H9 (cell line): ENCODE measurements around the gene CASQ2. TPM values are rescaled to one million over a fixed set of nuclear protein-coding genes. Genes with fewer than 3 reads are reported as not detected.

Experiments used
- DNase-seq: peaks from one replicate; pipeline ENCODE4 v3.0.0-alpha.2; 2017
- H2AFZ ChIP-seq: one replicate; pipeline ENCODE4 v1.6.1; 2013; ENCODE audit warnings: mild to moderate bottlenecking, low read length, control low read depth, moderate library complexity
- H2AK5ac ChIP-seq: 2 replicates; pipeline ENCODE4 v1.6.1; 2013; ENCODE audit warnings: low read length, control low read depth, mixed read lengths; ENCODE audit not compliant: insufficient read length
- H2BK120ac ChIP-seq: one replicate; pipeline ENCODE4 v1.6.1; 2013; ENCODE audit warnings: low read depth, mild to moderate bottlenecking, low read length, control low read depth, inconsistent platforms; ENCODE audit not compliant: poor library complexity, severe bottlenecking
- H2BK12ac ChIP-seq: 2 replicates; pipeline ENCODE4 v1.6.1; 2013; ENCODE audit warnings: low read length, control low read depth, mixed read lengths, low read depth; ENCODE audit not compliant: insufficient read length
- H2BK15ac ChIP-seq: 2 replicates; pipeline ENCODE4 v1.6.1; 2013; ENCODE audit warnings: low read depth, low read length, control low read depth
- H2BK20ac ChIP-seq: one replicate; pipeline ENCODE4 v1.6.1; 2013; ENCODE audit warnings: low read depth, mild to moderate bottlenecking, low read length, control low read depth, inconsistent platforms; ENCODE audit not compliant: poor library complexity, severe bottlenecking
- H2BK5ac ChIP-seq: 2 replicates; pipeline ENCODE4 v1.6.1; 2013; ENCODE audit warnings: low read length, control low read depth, mixed read lengths; ENCODE audit not compliant: insufficient read length
- H3K14ac ChIP-seq: 2 replicates; pipeline ENCODE4 v1.6.1; 2013; ENCODE audit warnings: low read length, control low read depth; ENCODE audit not compliant: insufficient read depth
- H3K18ac ChIP-seq: 2 replicates; pipeline ENCODE4 v1.6.1; 2013; ENCODE audit warnings: low read depth, mild to moderate bottlenecking, mixed read lengths, low read length, control low read depth; ENCODE audit not compliant: insufficient read length
- H3K23ac ChIP-seq: 2 replicates; pipeline ENCODE4 v1.6.1; 2013; ENCODE audit warnings: low read length, control low read depth, mixed read lengths, low read depth; ENCODE audit not compliant: insufficient read length
- H3K23me2 ChIP-seq: 2 replicates; pipeline ENCODE4 v1.6.1; 2013; ENCODE audit warnings: low read depth, mild to moderate bottlenecking, mixed read lengths, low read length, control low read depth; ENCODE audit not compliant: insufficient read length, poor library complexity, severe bottlenecking
- H3K27ac ChIP-seq: 2 replicates; pipeline ENCODE4 v1.5.1; 2013; ENCODE audit warnings: low read length, control low read depth, mixed read lengths, low read depth; ENCODE audit not compliant: insufficient read length
- H3K27me3 ChIP-seq: 2 replicates; pipeline ENCODE4 v1.6.1; 2013; ENCODE audit warnings: low read length, control low read depth, inconsistent platforms; ENCODE audit not compliant: insufficient read depth
- H3K4ac ChIP-seq: 2 replicates; pipeline ENCODE4 v1.6.1; 2013; ENCODE audit warnings: low read depth, mild to moderate bottlenecking, control low read depth, inconsistent platforms, low read length, moderate library complexity
- H3K4me1 ChIP-seq: 2 replicates; pipeline ENCODE4 v1.6.1; 2013; ENCODE audit warnings: low read length, control low read depth, inconsistent platforms; ENCODE audit not compliant: insufficient read depth
- H3K4me2 ChIP-seq: 2 replicates; pipeline ENCODE4 v1.6.1; 2013; ENCODE audit warnings: low read length, control low read depth, mixed read lengths; ENCODE audit not compliant: insufficient read length, insufficient read depth
- H3K56ac ChIP-seq: 2 replicates; pipeline ENCODE4 v1.6.1; 2013; ENCODE audit warnings: low read depth, mild to moderate bottlenecking, mixed read lengths, low read length, control low read depth; ENCODE audit not compliant: insufficient read length
- H3K79me1 ChIP-seq: 2 replicates; pipeline ENCODE4 v1.6.1; 2013; ENCODE audit warnings: low read depth, mild to moderate bottlenecking, moderate library complexity, low read length, control low read depth, inconsistent platforms; ENCODE audit not compliant: insufficient read depth, poor library complexity, severe bottlenecking
- H3K79me2 ChIP-seq: 2 replicates; pipeline ENCODE4 v1.6.1; 2013; ENCODE audit warnings: low read length, control low read depth, inconsistent platforms; ENCODE audit not compliant: insufficient read depth
- H3K9ac ChIP-seq: 2 replicates; pipeline ENCODE4 v1.6.1; 2013; ENCODE audit warnings: low read length, control low read depth, mixed read lengths; ENCODE audit not compliant: insufficient read length; ENCODE audit errors: extremely low read depth
- H3K9me3 ChIP-seq: one replicate; pipeline ENCODE4 v1.6.1; 2013; ENCODE audit warnings: low read depth, low read length, inconsistent platforms; ENCODE audit not compliant: control insufficient read depth
- H3T11ph ChIP-seq: one replicate; pipeline ENCODE4 v1.6.1; 2013; ENCODE audit warnings: mild to moderate bottlenecking, low read length, control low read depth, inconsistent platforms
- H4K20me1 ChIP-seq: one replicate; pipeline ENCODE4 v1.6.1; 2013; ENCODE audit not compliant: control insufficient read depth, insufficient read length, insufficient read depth
- H4K5ac ChIP-seq: 2 replicates; pipeline ENCODE4 v1.6.1; 2013; ENCODE audit warnings: low read depth, mild to moderate bottlenecking, mixed read lengths, low read length, control low read depth; ENCODE audit not compliant: insufficient read length
- H4K8ac ChIP-seq: replicated peaks from 2 replicates; pipeline ENCODE4 v1.6.1; 2013; ENCODE audit warnings: low read length, control low read depth, mixed read lengths, low read depth; ENCODE audit not compliant: insufficient read length
- H4K91ac ChIP-seq: 2 replicates; pipeline ENCODE4 v1.6.1; 2013; ENCODE audit warnings: low read depth, mild to moderate bottlenecking, moderate library complexity, mixed read lengths, low read length, control low read depth; ENCODE audit not compliant: insufficient read length
- H3K27ac Mint-ChIP-seq, 3 experiments: 2 replicates in 2 of 3; 3 replicates in 1 of 3; pipeline ENCODE4 v1.8.0; 2020 to 2021; ENCODE audit warnings: mixed read lengths in 3 of 3, mild to moderate bottlenecking in 1 of 3, moderate library complexity in 1 of 3
- H3K27me3 Mint-ChIP-seq: 2 replicates; pipeline ENCODE4 v1.8.0; 2021; ENCODE audit warnings: low read depth, mild to moderate bottlenecking, moderate library complexity, mixed read lengths
- H3K36me3 Mint-ChIP-seq, 3 experiments: 2 replicates in 2 of 3; 3 replicates in 1 of 3; pipeline ENCODE4 v1.8.0; 2020 to 2021; ENCODE audit warnings: low read depth in 3 of 3, mixed read lengths in 3 of 3; ENCODE audit not compliant: insufficient read depth in 1 of 3
- H3K4me1 Mint-ChIP-seq, 2 experiments: 2 replicates each; pipeline ENCODE4 v1.8.0; 2020; ENCODE audit warnings: mixed read lengths in 2 of 2
- H3K4me3 Mint-ChIP-seq, 2 experiments: 2 replicates in 1 of 2; 3 replicates in 1 of 2; pipeline ENCODE4 v1.8.0; 2020 to 2021; ENCODE audit warnings: mild to moderate bottlenecking in 2 of 2, mixed read lengths in 2 of 2, moderate library complexity in 1 of 2
- H3K9me3 Mint-ChIP-seq, 2 experiments: 2 replicates in 1 of 2; 3 replicates in 1 of 2; pipeline ENCODE4 v1.8.0; 2020; ENCODE audit warnings: mild to moderate bottlenecking in 2 of 2, mixed read lengths in 2 of 2, moderate library complexity in 1 of 2
- CTCF ChIP-seq: fragments of 200-600 bp; sonication (generic); conservative IDR thresholded peaks from 3 replicates; pipeline ENCODE4 v1.8.0; 2021; ENCODE audit warnings: antibody characterized with exemption, mild to moderate bottlenecking
- WGBS: extraction: QIAGEN DNeasy Blood & Tissue Kit; methylation state at CpG from one replicate; pipeline ENCODE4 v1.1.7; 2013; ENCODE audit warnings: missing lambda C conversion rate, low lambda C conversion rate, mixed read lengths; ENCODE audit not compliant: insufficient read length; ENCODE audit errors: extremely low coverage; 5-methylcytosine and 5-hydroxymethylcytosine counted together
- total RNA-seq: library from RNA; stranded (reverse); gene quantifications from 2 replicates; pipeline ENCODE4 v1.2.1, GENCODE V29; 2021

Gene CASQ2
- total RNA-seq, 1 experiment from 2014 or later, result not detected

- no peak overlapping the region for H2AFZ ChIP-seq
- WGBS, result no CpG with 5 or more reads among the region's 1 CpG
These were observed 3.4 kb downstream of the CASQ2 start for GRCh38 chr1:115765091-115765490.

More at GRCh38 chr1:115765091-115765490, 3.4 kb downstream of the CASQ2 start:
- Histone ChIP-seq H4K8ac (no peak overlapping the region), H3K79me2 (no peaks in the 10 kb centered on the region), H3K9ac (no peak overlapping the region), H2BK20ac (no peak overlapping the region), H2BK120ac (no peak overlapping the region), H3K9me3 (no peaks in the 10 kb centered on the region), H3K27ac (no peak overlapping the region), H2BK15ac (no peak overlapping the region), H3T11ph (no peak overlapping the region), H3K23ac (no peak overlapping the region), H3K56ac (no peak overlapping the region), H3K79me1 (no peaks in the 10 kb centered on the region), H4K91ac (no peak overlapping the region), H3K23me2 (no peaks in the 10 kb centered on the region), H3K4me2 (no peak overlapping the region), H3K4me1 (no peaks in the 10 kb centered on the region), H3K27me3 (no peaks in the 10 kb centered on the region), H3K14ac (no peak overlapping the region), H3K18ac (no peak overlapping the region), H3K4ac (no peak overlapping the region), H2AK5ac (no peak overlapping the region), H4K5ac (no peak overlapping the region), H2BK5ac (no peak overlapping the region), H2BK12ac (no peak overlapping the region), H4K20me1 (no peaks in the 10 kb centered on the region)
- H3K9me3 Mint-ChIP-seq, result no peaks in the 10 kb centered on the region; a peak in 1 of 5 replicates
- H3K4me1 Mint-ChIP-seq, result peaks cover 4 to 5% of the 10 kb centered on the region in 2 experiments; a peak in 2 of 4 replicates
- no peak for DNase-seq
- no peaks in the 10 kb centered on the region; the same call in 1 of the 2 replicates for H3K27me3 Mint-ChIP-seq
- no peak for TF ChIP-seq CTCF
- H3K4me3 Mint-ChIP-seq, result no peak overlapping the region
- H3K36me3 Mint-ChIP-seq, result no peaks in the 10 kb centered on the region
- H3K27ac Mint-ChIP-seq, result no peak overlapping the region; a peak in 1 of 7 replicates
